ENCODE data around the gene TBC1D8. TPM values are rescaled to one million over a fixed set of nuclear protein-coding genes. Genes with fewer than 3 reads are reported as not detected.
A peak's percentile ranks its signal among the peaks of the same experiment; 100 is the strongest.

Gene TBC1D8
- total and polyA plus RNA-seq, 2 of the 13 experiments (the other 11 are each of a cell fraction or from before 2014, with no cell fraction given): 45.1 to 95.4 TPM

DNA sequence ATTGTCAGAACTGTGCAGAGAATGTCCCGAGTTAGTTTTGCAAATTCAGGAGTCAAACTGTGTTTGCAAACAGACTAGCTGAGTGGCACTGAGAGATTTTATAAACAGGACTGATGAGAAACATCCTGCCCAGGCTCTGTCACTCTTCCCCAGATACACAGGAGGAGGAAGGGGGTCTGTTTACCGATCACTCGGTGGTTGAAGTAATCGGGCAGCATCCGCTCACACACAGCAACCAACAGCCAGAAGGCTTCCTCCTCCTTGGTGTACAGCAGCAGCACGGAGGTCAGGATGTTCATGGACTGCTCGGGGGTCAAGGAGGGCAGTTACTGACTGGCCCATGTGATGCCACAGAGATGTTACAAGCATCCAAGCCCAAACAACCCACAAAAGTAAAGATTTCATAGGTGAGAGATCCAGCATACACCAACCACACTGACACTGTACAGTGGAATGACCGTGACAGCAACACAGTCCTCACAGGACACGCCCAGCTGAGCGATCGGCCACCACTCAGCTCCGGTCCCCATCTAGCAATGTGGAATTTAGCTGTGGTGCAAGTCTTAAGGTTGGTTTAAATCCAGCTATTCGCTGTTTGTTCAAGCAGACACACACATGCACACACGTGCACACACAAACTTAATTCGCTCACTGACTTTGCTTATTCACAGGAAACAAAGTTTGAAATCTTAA, 119.0 kb downstream of the TBC1D8 start:
- H3K4me1 ChIP-seq (ENCODE audit: insufficient read depth, low read length): no peaks in the 10 kb centered on the region
- in situ Hi-C loops (cut with HindIII; ENCODE audit: extremely low pct_ligation_motif_present, low pct_unique_long_range_greater_than_20kb) (no loop called here), intact Hi-C loops (cut with micrococcal nuclease; ENCODE audit: unreplicated experiment) (no loop called here)
- CTCF ChIA-PET (ENCODE audit: low intra/inter-chr PET ratio, low total read pairs): no interaction called here
- TSS peak; percentile 18 for BruUV-seq (replicated peaks)
- over 99% methylated on average over 13 of the region's 15 CpGs for WGBS (ENCODE audit: low lambda C conversion rate)
- no peak for ATAC-seq
- no peak for DNase-seq (ENCODE audit: low spot score)
- H3K4me2 ChIP-seq (ENCODE audit: low read depth, low read length): no peak overlapping the region
- no peaks in the 10 kb centered on the region for H4K20me1 ChIP-seq (ENCODE audit: insufficient read depth, low read length)
- no peak overlapping the region for H3K27ac ChIP-seq (ENCODE audit: extremely low read length, insufficient read depth, low read length)
- peaks cover 53 to 88% of the 10 kb centered on the region in 2 experiments for H3K36me3 ChIP-seq (replicated peaks in 1 of 2; ENCODE audit: control insufficient read depth in 1 of 2, insufficient read depth in 2 of 2, low read length in 2 of 2)
- no peak overlapping the region for H3K9ac ChIP-seq (ENCODE audit: insufficient read depth, low read depth, low read length)
- no peaks in the 10 kb centered on the region for H3K27me3 ChIP-seq (ENCODE audit: control insufficient read depth in 1 of 2, insufficient read depth in 2 of 2, low read length in 2 of 2)
- H3K9me3 ChIP-seq (ENCODE audit: low read length): no peaks in the 10 kb centered on the region
- H2AFZ ChIP-seq (ENCODE audit: low read length): no peak overlapping the region
- no peaks in the 10 kb centered on the region for H3K79me2 ChIP-seq (ENCODE audit: insufficient read depth, low read length)
- FAIRE-seq: no peak
- no peak for TF ChIP-seq ZNF7 (CRISPR knock-in tag; IDR thresholded peaks at IDR 0.05)
- TF ChIP-seq ZNF292 (CRISPR knock-in tag; IDR thresholded peaks at IDR 0.05; ENCODE audit: borderline replicate concordance, low read depth): no peak
- TF ChIP-seq MED13 (CRISPR knock-in tag; IDR thresholded peaks at IDR 0.05): no peak
- no peak for TF ChIP-seq ZNF552 (CRISPR knock-in tag; IDR thresholded peaks at IDR 0.05; ENCODE audit: borderline replicate concordance)
- TF ChIP-seq ZNF207 (IDR thresholded peaks at IDR 0.05; ENCODE audit: borderline replicate concordance): no peak
- TF ChIP-seq TP53 (CRISPR knock-in tag; conservative IDR thresholded peaks at IDR 0.05): no peak
- no peak for TF ChIP-seq ZNF660 (CRISPR knock-in tag; IDR thresholded peaks at IDR 0.05; ENCODE audit: borderline replicate concordance, low read depth)
- no peak for TF ChIP-seq ZNF276 (CRISPR knock-in tag; IDR thresholded peaks at IDR 0.05; ENCODE audit: low read depth)
- TF ChIP-seq ZNF503 (CRISPR knock-in tag; IDR thresholded peaks at IDR 0.05): no peak
- TF ChIP-seq TERF1 (CRISPR knock-in tag; IDR thresholded peaks at IDR 0.05): 0 out of 2 replicates have a peak, but pooled peaks have one; percentile 43
- no peak for TF ChIP-seq ZBTB39 (CRISPR knock-in tag; IDR thresholded peaks at IDR 0.05)
- TF ChIP-seq RBM22 (optimal IDR thresholded peaks at IDR 0.05; ENCODE audit: low read length): peak; percentile 71
- TF ChIP-seq EED (CRISPR knock-in tag; IDR thresholded peaks at IDR 0.05): no peak
- TF ChIP-seq TEAD3 (CRISPR knock-in tag; optimal IDR thresholded peaks at IDR 0.05; ENCODE audit: borderline replicate concordance): no peak
- no peak for TF ChIP-seq ZNF354B (CRISPR knock-in tag; IDR thresholded peaks at IDR 0.05)
- H3K4me3 ChIP-seq (replicated peaks in 1 of 3; ENCODE audit: insufficient read depth in 1 of 3, low read depth in 2 of 3, low read length in 3 of 3): no peak overlapping the region
- POLR2A ChIA-PET: no interaction called here

All from HepG2 (cell line).